Kidney tubule cell (primary cell): Measurements from ENCODE around the gene IL10RB.

Experiments
- DNase-seq: peaks from one replicate; pipeline ENCODE4 v3.0.0-alpha.2; 2018; ENCODE audit warnings: low spot score

IL10RB gene

DNA sequence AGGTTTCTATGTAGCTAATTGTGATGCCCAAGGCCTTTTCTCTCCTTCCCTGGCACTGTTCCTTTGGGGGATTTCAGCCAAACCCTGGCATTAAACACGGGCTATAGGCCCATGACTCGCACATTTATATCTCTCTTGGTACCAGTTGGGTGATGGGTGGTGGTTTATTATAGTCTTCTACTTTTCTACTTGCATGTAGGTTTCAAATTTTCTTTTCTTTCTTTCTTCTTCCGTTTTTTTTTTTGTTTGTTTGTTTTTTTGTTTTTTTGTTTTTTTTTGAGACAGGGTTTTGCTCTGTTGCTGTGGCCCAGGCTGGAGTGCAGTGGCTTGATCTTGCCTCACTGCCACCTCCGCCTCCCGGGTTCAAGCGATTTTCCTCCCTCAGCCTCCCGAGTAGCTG, 1.1 kb downstream of the IL10RB start:
- no peak for DNase-seq

GRCh38 chr21:33268393-33268736, 2.2 kb downstream of the IL10RB start:
- peak; percentile 16 for DNase-seq

DNA sequence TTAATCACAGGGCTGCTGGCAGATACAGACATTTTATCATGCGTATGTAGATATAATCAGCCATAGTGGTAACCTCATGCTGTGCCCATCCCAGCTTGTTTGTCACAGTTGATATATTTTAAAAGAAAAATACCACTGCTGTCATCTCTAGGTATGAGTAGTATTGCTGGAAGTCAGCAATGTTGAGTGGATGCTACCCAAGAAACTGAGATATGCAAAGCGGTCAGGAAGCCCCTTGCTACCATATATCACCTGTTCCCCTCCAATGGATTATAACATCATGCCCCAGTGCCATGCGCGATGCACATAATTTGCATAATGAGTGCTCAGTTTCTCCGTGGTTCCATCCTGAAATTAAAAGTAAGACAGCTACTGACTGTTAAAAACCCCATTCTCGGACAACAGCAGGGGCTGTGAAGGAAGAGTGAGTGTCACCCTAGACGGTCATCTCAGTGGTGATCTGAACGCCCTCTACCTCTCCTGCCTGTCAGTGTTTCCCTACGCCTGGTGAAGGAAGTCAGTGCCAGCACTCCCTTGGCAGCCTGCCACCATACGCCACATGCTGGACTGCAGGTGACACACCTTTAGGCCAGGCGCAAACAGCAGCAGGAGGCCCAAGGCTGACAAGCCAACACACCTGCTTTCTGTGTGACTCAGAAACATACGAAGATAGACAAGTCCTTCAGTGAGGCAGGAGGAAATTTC, 2.7 kb downstream of the IL10RB start:
- DNase-seq, result peak; percentile 96

- no peak for DNase-seq
These were observed 4.8 kb downstream of the IL10RB start for GRCh38 chr21:33270986-33271385.

GRCh38 chr21:33273044-33273443, 6.9 kb downstream of the IL10RB start:
- no peak for DNase-seq

DNA sequence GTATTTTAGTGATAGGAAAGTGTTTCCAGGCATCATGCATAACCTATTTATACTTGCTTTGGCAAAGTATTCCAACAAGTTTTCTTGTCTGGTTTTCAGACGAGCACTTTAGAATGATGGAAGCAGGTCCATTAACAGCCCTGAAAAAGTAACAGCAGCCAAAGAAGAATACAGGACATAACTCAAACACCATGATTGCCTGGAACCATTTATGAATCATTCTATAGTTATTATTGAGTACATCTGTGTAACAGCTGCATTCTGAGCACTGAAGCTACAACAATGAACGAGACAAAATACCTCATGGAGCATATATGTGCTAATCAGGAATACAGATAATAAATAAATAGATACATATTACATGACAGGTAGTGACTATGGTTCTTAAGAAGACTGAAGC, 12.6 kb downstream of the IL10RB start:
- DNase-seq, result no peak

DNA sequence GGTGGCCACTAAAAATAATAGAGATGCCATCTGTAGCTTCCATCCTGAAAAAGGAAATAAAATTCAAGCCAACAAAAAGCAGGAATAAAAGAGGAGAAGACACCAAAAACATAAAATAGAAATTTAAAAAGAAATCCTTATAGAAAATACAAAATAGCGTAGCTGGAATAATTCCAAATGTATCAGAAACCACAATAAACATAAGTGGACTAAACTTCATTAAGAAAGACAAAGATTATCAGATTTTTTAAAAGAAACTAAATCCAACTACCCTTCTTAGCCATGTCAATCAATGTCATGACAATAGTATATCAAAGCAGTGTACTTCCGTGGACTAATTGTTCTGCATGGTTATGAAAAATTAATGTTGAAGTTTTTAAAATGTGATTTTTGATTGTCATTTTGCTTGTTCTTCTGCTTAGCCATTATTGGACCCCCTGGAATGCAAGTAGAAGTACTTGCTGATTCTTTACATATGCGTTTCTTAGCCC, 13.2 kb downstream of the IL10RB start:
- no peak for DNase-seq

DNA sequence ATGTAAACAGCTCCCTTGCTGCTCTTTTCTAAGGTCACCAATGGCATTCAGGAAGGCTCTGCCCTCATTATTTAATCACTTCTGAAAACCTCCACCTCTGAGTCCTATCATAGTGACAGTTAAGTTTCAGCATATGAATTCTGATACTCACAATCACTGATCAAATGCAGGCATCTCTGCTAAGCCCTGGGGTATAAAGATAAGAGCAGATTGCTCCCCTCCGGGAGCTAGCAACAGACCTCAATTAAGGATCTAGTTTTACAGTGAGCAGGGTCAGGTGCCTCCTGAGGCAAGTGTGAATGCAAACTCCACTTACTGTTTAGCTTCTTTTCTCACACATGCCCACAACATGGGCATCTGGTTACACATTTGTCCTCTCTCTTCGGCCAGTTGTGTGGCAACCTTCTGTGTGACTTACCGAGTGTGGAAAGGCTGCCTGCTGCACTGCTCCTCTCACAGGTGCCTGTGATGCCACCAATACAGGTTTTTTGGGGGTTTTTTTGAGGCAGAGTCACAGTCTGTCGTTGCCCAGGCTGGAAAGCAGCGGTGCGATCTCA, 15.0 kb downstream of the IL10RB start:
- DNase-seq, result no peak

DNA sequence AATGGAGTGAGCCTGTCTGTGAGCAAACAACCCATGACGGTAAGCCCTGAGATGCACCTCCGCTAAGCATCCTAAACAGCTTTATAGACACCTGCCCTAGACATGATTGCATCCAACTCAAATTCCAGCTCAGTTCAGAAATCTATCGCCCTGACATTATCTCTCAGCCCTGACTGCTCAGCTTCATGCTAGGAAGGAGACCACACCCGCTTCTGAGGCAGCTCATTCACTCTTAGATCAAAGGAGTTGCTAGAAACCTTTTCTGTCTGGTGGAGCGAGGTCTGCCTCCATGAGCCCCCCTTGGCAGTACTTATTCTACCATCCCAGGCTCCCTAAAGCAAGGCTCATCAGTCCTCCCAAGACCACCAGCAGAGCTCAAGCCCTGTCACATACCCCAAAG, 17.0 kb downstream of the IL10RB start:
- no peak for DNase-seq

DNA sequence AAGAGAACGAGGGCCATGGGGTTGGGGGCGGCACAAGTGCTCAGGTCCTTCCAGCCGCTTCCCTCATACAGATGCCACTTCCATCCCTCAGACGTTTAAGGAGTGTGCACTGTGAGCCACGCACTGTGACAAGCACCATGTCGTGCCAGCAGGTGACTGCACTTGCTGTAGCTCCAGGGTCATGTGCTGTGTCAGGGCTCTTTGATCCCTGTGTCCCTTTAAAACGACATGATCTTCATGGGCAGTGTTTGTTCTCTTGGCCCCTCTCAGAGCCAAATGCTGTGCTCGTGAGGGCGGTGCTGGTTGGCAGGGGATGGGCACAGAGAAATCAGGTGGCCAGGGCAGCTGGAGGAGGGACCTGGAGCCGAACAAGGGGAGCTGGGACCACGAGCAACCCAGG, 19.9 kb downstream of the IL10RB start:
- no peak for DNase-seq

GRCh38 chr21:33286600-33287456, 20.7 kb downstream of the IL10RB start:
- peak; percentile 64 for DNase-seq

DNA sequence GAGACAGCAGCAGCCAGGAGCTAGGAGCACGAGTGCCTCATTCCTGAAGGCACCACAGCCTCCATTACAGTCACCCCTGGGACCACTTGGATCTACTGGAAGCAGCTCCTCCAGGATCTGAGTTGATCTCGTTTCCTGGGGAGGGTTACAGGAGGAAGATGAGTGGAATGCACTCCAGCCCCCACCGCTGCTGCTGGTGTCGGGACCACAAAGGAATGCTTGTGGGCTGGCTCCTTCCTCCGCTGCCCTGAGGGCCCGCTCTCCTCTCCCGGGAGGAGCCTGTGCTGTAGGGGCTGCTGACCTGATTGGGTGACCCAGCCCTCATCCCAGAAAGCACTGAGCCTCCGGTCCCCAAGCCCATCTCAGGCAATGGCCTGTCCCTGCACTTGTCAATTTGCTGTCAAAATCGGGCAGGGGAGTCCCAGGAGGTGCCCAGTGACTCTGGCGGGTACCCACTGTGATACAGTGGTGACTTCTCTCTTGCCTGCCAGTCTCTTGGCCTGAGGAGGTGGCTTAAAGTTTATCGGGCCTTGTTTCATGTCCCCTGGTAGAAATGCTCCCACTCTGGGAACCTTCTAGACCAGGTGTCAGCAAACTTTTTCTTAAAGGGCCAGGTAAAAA, 23.1 kb downstream of the IL10RB start:
- peak; percentile 53 for DNase-seq

- DNase-seq, result no peak
These were observed 24.3 kb downstream of the IL10RB start for GRCh38 chr21:33290441-33290840.

DNA sequence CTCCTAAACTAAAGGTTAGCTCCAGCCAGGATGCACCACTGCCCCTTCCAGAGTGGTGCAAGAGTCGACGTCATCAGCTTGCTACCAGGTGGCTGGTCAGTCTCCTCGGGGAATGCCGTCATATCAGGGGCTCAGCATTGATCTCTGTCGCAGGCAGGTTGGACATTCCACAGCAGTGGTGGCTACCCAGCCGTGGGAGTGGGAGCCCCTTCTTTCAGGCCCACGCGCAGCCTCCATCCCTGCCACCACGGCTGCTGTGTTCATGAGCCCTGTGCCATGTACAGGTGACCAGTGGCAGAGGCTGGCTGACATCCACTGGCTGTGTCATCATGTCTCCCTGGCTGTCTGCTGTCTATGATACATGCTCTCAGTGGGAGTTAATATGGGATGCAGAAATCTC, 25.5 kb downstream of the IL10RB start:
- DNase-seq, result no peak

DNA sequence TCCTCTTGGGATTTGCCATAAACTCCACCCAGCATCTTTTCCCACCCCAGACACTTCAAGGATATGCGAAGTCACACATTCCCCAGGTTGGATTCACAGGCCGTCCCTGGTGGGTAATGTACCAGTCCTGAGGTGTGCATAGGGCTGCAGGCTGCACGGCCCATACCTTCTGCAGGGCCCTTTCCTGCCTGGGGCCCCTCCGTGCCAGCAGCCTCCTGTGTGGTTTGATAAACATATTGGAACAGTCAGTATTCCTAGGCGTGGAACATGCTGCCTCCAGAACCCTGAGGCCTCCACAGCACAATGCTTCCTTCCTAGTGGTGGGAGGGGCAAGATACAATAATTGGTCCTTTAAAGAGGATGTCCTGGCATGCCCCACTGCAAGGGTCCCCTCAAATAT, 26.6 kb downstream of the IL10RB start:
- no peak for DNase-seq

GRCh38 chr21:33293136-33293535, 27.0 kb downstream of the IL10RB start:
- DNase-seq, result no peak

GRCh38 chr21:33293811-33294216, 27.6 kb downstream of the IL10RB start:
- no peak for DNase-seq

- DNase-seq, result no peak
These were observed 30.0 kb downstream of the IL10RB start for GRCh38 chr21:33296156-33296555.

GRCh38 chr21:33299181-33299752, 33.1 kb downstream of the IL10RB start:
- peak; percentile 48 for DNase-seq

DNA sequence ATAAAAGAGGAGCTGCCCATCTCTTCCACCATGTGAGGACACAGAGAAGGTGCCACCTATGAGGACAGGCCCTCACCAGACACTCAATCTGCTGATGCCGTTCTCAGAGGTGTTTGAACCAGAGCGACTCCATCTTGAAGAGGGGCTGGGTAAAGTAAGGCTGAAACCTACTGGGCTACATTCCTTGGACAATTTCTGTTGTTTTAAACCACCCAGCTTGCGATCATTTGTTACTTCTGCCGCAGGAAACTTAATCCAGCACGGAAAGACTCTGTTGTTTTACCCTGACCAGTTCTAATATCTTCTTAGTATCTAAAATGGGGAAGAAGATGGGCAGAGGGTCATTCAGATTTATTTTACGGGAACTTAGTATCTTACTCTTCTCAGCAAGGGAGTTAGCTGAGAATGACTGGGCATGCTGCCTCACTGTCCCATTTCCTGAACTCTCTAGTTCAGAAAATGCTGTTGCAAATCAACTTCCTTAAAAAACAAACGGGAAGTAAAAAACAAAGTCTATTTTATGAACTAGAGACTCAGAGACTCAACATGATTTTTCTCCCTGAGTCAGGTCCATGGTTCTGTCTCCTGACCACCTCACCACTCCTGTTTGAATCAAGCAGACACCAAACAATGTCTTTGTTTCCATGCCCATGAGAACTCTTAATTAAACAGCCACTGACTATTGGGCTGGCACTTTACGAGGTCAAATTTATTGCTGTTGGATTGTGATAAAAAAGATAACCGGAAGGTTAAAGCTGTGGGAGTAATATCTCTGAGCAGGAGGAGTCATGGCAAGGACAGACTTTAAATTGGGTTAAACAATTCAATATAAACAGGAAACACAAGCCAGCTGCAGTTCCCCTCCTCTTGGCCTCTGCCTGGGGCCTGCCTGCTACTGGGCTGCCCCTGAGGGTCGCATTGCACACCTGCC, 34.8 kb downstream of the IL10RB start:
- no peak for DNase-seq

- no peak for DNase-seq
These were observed 35.5 kb downstream of the IL10RB start for GRCh38 chr21:33301632-33302002.
